Kidney tubule cell (primary cell): ENCODE results near the gene LRRC49.
"Not testable (repeated sequence)": the region's sequence is repeated elsewhere in the genome, so short reads cannot be mapped to it uniquely, and the experiment has no call there.

Experiments used
- DNase-seq: peaks from one replicate; pipeline ENCODE4 v3.0.0-alpha.2; 2018; ENCODE audit warnings: low spot score

The LRRC49 gene

GRCh38 chr15:70867911-70868467 lies 24.6 kb upstream of the LRRC49 start:
- DNase-seq, result no peak

GRCh38 chr15:70869346-70869745 lies 23.3 kb upstream of the LRRC49 start:
- DNase-seq, result no peak

GRCh38 chr15:70870051-70870450 lies 22.6 kb upstream of the LRRC49 start:
- DNase-seq, result peak; percentile 17

GRCh38 chr15:70871490-70871889 lies 21.1 kb upstream of the LRRC49 start:
- not testable (repeated sequence) for DNase-seq

- DNase-seq, result peak; percentile 56
Measured at GRCh38 chr15:70873232-70874054, 19.2 kb upstream of the LRRC49 start.

GRCh38 chr15:70875001-70875782 lies 17.4 kb upstream of the LRRC49 start:
- DNase-seq, result no peak

GRCh38 chr15:70876011-70876410 lies 16.6 kb upstream of the LRRC49 start:
- DNase-seq, result no peak

GRCh38 chr15:70876683-70877082 lies 15.9 kb upstream of the LRRC49 start:
- no peak for DNase-seq

GRCh38 chr15:70879401-70879800 lies 13.2 kb upstream of the LRRC49 start:
- no peak for DNase-seq

GRCh38 chr15:70880781-70881180 lies 11.8 kb upstream of the LRRC49 start:
- DNase-seq, result no peak

GRCh38 chr15:70882361-70882760 lies 10.3 kb upstream of the LRRC49 start:
- DNase-seq, result peak; percentile 58

- DNase-seq, result peak; percentile 62
Measured at GRCh38 chr15:70892912-70893560, 410 bp downstream of the LRRC49 start.

- DNase-seq, result peak; percentile 85
Measured at GRCh38 chr15:70902107-70902506, 9.5 kb downstream of the LRRC49 start.

- DNase-seq, result no peak
Measured at GRCh38 chr15:70906842-70907241, 14.2 kb downstream of the LRRC49 start.

GRCh38 chr15:70907784-70908471 lies 15.3 kb downstream of the LRRC49 start:
- no peak for DNase-seq

- DNase-seq, result no peak
Measured at GRCh38 chr15:70910958-70911357, 18.3 kb downstream of the LRRC49 start.

GRCh38 chr15:70912187-70912586 lies 19.6 kb downstream of the LRRC49 start:
- DNase-seq, result no peak

GRCh38 chr15:70916531-70916930 lies 23.9 kb downstream of the LRRC49 start:
- DNase-seq, result no peak

- no peak for DNase-seq
Measured at GRCh38 chr15:70917955-70918354, 25.3 kb downstream of the LRRC49 start.

- no peak for DNase-seq
Measured at GRCh38 chr15:70920981-70921696, 28.5 kb downstream of the LRRC49 start.

GRCh38 chr15:70922119-70922518 lies 29.5 kb downstream of the LRRC49 start:
- no peak for DNase-seq
